Retinal pigment epithelial cell (primary cell): ENCODE measurements around the gene C1S.

Experiments used
- DNase-seq: peaks from one replicate; pipeline ENCODE4 v3.0.0-alpha.2; 2010; ENCODE audit warnings: low read depth
- H3K4me3 ChIP-seq: 2 replicates; pipeline ENCODE4 v1.5.1; 2011; ENCODE audit warnings: mild to moderate bottlenecking, low read length, control low read depth, moderate library complexity
- TF ChIP-seq, protein P1 (sequence below): conservative IDR thresholded peaks from 2 replicates; pipeline ENCODE4 v1.5.1; 2011; ENCODE audit warnings: low read depth, low read length, control low read depth, inconsistent platforms

The C1S gene

DNA sequence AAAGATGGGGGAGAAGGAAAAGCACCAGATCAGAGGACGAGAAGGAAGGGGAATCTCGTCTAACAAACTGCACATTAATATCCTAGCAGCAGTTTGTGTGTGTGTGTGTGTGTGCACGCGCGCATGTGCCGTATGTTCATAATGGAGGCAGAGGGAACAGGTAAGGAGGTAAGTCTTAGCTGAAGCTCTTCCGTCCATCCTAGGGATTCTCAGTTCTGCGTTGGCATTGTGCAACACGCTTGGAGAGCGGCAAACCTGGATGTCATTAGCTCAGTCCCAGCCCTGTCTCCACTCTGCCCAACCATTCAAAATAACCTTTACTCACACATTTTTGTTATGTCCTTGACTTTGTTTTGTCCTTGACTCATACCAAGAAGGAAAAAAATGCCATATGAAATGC, 33.4 kb downstream of the C1S start:
- DNase-seq, result no peak
- TF ChIP-seq, protein P1, sequence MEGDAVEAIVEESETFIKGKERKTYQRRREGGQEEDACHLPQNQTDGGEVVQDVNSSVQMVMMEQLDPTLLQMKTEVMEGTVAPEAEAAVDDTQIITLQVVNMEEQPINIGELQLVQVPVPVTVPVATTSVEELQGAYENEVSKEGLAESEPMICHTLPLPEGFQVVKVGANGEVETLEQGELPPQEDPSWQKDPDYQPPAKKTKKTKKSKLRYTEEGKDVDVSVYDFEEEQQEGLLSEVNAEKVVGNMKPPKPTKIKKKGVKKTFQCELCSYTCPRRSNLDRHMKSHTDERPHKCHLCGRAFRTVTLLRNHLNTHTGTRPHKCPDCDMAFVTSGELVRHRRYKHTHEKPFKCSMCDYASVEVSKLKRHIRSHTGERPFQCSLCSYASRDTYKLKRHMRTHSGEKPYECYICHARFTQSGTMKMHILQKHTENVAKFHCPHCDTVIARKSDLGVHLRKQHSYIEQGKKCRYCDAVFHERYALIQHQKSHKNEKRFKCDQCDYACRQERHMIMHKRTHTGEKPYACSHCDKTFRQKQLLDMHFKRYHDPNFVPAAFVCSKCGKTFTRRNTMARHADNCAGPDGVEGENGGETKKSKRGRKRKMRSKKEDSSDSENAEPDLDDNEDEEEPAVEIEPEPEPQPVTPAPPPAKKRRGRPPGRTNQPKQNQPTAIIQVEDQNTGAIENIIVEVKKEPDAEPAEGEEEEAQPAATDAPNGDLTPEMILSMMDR, result no peak
- no peak overlapping the region for H3K4me3 ChIP-seq

DNA sequence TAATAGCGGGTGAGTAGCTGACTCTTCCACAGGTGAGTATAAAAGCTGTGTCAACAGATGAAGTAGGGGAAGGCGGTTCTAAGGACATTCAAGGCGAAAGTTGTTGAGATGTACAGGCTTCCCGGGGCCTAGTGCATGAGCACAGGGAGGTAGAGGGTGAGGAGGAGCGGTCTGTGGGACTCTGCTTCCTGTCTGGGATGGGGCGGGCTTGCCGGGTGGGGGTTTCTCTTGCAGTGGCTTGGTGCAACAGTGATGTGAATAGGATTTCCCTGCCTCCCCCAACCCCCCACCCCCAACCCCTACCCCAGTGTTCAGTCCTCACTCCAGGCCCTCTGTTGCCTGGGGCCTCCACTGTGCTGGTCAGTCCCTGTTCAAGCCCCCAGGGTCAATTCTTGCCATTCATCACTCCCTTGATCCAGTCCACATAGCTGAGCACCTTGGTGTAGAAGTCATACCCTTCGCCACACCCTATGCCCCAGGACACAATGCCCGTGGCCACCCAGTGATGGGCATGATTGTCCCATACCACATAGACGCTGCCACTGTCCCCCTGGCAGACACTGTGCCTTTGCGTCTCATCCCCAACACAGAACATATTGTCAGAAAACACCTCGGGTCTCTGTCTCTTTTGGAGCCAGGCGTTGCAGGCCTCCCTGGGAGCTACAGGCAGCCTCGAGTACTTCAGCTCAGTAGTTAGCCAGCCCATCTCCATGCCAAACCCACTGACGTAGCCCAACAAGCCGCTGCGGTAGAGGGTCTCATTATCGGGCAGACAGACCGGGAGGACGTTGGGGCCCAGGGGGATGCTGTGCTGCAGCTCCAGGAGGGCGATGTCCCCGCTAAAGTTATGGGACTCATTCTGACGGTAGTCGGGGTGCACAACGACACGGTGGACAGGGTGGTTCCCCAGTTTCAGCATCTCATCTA, 35.8 kb downstream of the C1S start:
- H3K4me3 ChIP-seq, result no peak overlapping the region
- DNase-seq, result no peak
- TF ChIP-seq, protein P1, result no peak

DNA sequence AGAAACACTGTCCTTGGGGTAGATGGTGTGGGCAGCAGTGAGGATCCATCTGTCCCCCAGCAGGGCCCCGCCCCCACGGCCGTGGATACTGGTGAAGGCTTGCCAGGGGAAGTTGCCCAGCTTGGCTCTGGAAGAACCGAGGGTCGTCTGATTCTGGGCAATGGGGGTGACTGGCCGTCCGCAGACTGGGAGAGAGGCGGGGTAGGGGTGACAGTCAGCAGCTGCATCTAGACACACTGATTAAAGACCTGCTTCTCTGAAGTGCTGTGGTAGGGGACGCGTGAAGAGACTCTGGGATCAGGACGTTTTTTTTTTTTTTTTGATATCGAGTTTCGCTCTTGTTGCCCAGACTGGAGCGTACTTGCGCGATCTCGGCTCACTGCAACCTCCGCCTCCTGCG, 36.5 kb downstream of the C1S start:
- TF ChIP-seq, protein P1, result no peak
- H3K4me3 ChIP-seq, result no peak overlapping the region
- DNase-seq, result no peak

- DNase-seq, result no peak
- H3K4me3 ChIP-seq, result no peak overlapping the region
- TF ChIP-seq, protein P1, result no peak
Measured at GRCh38 chr12:7099290-7099996, 38.9 kb downstream of the C1S start.

- TF ChIP-seq, protein P1, result no peak
- H3K4me3 ChIP-seq, result no peak overlapping the region
Measured at GRCh38 chr12:7100239-7100638, 39.7 kb downstream of the C1S start.

GRCh38 chr12:7101047-7101693, 40.7 kb downstream of the C1S start:
- no peak overlapping the region for H3K4me3 ChIP-seq
- TF ChIP-seq, protein P1, result no peak
- DNase-seq, result no peak

More at GRCh38 chr12:7100239-7100638, 39.7 kb downstream of the C1S start:
- DNase-seq, result no peak
